Neural progenitor cell (in vitro differentiated cells): ENCODE data around the gene VEZT.

Source experiments
- EZH2 ChIP-seq: fragments of 200-600 bp; sonication (generic); IDR thresholded peaks from 2 replicates; pipeline ENCODE4 v1.6.1; 2017; ENCODE audit warnings: antibody characterized with exemption, mild to moderate bottlenecking, moderate library complexity
- TF ChIP-seq, protein P1 (sequence below): fragments of 200-600 bp; sonication (generic); IDR thresholded peaks from 2 replicates; pipeline ENCODE4 v1.5.1; 2017; ENCODE audit warnings: antibody characterized with exemption, mild to moderate bottlenecking

- TF ChIP-seq, protein P1, sequence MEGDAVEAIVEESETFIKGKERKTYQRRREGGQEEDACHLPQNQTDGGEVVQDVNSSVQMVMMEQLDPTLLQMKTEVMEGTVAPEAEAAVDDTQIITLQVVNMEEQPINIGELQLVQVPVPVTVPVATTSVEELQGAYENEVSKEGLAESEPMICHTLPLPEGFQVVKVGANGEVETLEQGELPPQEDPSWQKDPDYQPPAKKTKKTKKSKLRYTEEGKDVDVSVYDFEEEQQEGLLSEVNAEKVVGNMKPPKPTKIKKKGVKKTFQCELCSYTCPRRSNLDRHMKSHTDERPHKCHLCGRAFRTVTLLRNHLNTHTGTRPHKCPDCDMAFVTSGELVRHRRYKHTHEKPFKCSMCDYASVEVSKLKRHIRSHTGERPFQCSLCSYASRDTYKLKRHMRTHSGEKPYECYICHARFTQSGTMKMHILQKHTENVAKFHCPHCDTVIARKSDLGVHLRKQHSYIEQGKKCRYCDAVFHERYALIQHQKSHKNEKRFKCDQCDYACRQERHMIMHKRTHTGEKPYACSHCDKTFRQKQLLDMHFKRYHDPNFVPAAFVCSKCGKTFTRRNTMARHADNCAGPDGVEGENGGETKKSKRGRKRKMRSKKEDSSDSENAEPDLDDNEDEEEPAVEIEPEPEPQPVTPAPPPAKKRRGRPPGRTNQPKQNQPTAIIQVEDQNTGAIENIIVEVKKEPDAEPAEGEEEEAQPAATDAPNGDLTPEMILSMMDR = no peak
- TF ChIP-seq EZH2 = no peak
These were observed 81.3 kb downstream of the VEZT start for GRCh38 chr12:95298916-95299315.
